K562 (cell line): Measurements from ENCODE around the gene MACF1. TPM values are rescaled to one million over a fixed set of nuclear protein-coding genes. Genes with fewer than 3 reads are reported as not detected.

Source experiments
- ATAC-seq: fragments of 200-7000 bp; cut with Tn5 transposase; 3 replicates; pipeline ENCODE4 v1.9.1; 2020; ENCODE audit warnings: moderate library complexity
- BruUV-seq: library from RNA; stranded (reverse); fragments of 400-500 nt; replicated peaks from 2 replicates; lab custom pipeline; 2021; lab: Mats Ljungman, UMichigan
- CTCF ChIA-PET: fragments of 300-600 bp; formaldehyde crosslinking; extraction: SDS; loops from one replicate; lab custom pipeline; 2021; ENCODE audit warnings: low intra/inter-chr PET ratio; lab: Yijun Ruan, JAX
- POLR2A ChIA-PET: fragments of 300-600, 350-650 bp; sonication (Branson Sonifier 250); formaldehyde crosslinking; extraction: SDS; loops from one replicate; lab custom pipeline; 2021; ENCODE audit warnings: antibody characterized with exemption, inconsistent platforms; lab: Yijun Ruan, JAX
- DNase-seq, 4 experiments: peaks; one replicate each; pipeline versions ENCODE4 v3.0.0 to v3.0.0-alpha.2; 2011 to 2018; ENCODE audit warnings: low spot score in 3 of 4, mixed read lengths in 3 of 4; ENCODE audit errors: extremely low read depth in 1 of 4
- FAIRE-seq: peaks from 2 replicates; lab custom pipeline; 2011; peaks lifted over from hg19 to GRCh38; lab: Jason Lieb, UNC
- H2AFZ ChIP-seq: 2 replicates; pipeline ENCODE4 v1.6.0; 2011; ENCODE audit warnings: low read depth, low read length, control low read depth, inconsistent platforms
- H3K27ac ChIP-seq: fragments of 200-600 bp; 3 replicates; pipeline ENCODE4 v1.8.0; 2011; ENCODE audit warnings: low read depth, mild to moderate bottlenecking, control low read depth, inconsistent platforms, low read length, moderate library complexity, mixed read lengths; ENCODE audit errors: extremely low read depth
- H3K27me3 ChIP-seq, 2 experiments: fragments of 300-600 bp in 1 of 2; 2 replicates in 1 of 2; 3 replicates in 1 of 2; pipeline versions ENCODE4 v1.6.0 to v1.8.0; 2011; ENCODE audit warnings: inconsistent platforms in 2 of 2, low read length in 2 of 2, mild to moderate bottlenecking in 1 of 2, mixed read lengths in 1 of 2, moderate library complexity in 1 of 2; ENCODE audit not compliant: control insufficient read depth in 2 of 2, insufficient read depth in 2 of 2
- H3K36me3 ChIP-seq: fragments of 300-600 bp; 3 replicates; pipeline ENCODE4 v1.8.0; 2011; ENCODE audit warnings: mild to moderate bottlenecking, low read length, inconsistent platforms; ENCODE audit not compliant: control insufficient read depth, insufficient read depth
- H3K4me1 ChIP-seq, 2 experiments: fragments of 200-600 bp in 1 of 2; replicated peaks in 1 of 2; 2 replicates in 1 of 2; 3 replicates in 1 of 2; pipeline versions ENCODE4 v1.5.1 to v1.8.0; 2011; ENCODE audit warnings: inconsistent platforms in 2 of 2, low read length in 2 of 2, mild to moderate bottlenecking in 1 of 2, mixed read lengths in 1 of 2, moderate library complexity in 1 of 2; ENCODE audit not compliant: control insufficient read depth in 2 of 2, insufficient read depth in 2 of 2
- H3K4me2 ChIP-seq: 2 replicates; pipeline ENCODE4 v1.6.1; 2011; ENCODE audit warnings: low read length, control low read depth, inconsistent platforms, mixed read lengths; ENCODE audit not compliant: insufficient read depth
- H3K4me3 ChIP-seq: fragments of 200-600 bp; sonication (generic), shearing (Covaris generic); 2 replicates; pipeline ENCODE4 v1.5.1; 2016; ENCODE audit warnings: control low read depth, inconsistent platforms
- H3K79me2 ChIP-seq: fragments of 200-600 bp; 3 replicates; pipeline ENCODE4 v1.8.0; 2011; ENCODE audit warnings: low read length, inconsistent platforms; ENCODE audit not compliant: control insufficient read depth, insufficient read depth
- H3K9ac ChIP-seq, 2 experiments: 2 replicates each; pipeline versions ENCODE4 v1.6.0 to v1.6.1; 2011; ENCODE audit warnings: low read depth in 2 of 2, low read length in 2 of 2, control low read depth in 1 of 2, inconsistent platforms in 1 of 2, mild to moderate bottlenecking in 1 of 2, mixed read lengths in 1 of 2; ENCODE audit not compliant: insufficient read depth in 1 of 2
- H3K9me1 ChIP-seq: one replicate; pipeline ENCODE4 v1.6.0; 2011; ENCODE audit warnings: inconsistent platforms, mild to moderate bottlenecking, low read length, moderate library complexity; ENCODE audit not compliant: control insufficient read depth, insufficient read depth
- H3K9me3 ChIP-seq: replicated peaks from 2 replicates; pipeline ENCODE4 v1.5.1; 2011; ENCODE audit warnings: low read depth, low read length, inconsistent platforms; ENCODE audit not compliant: control insufficient read depth, insufficient read depth
- H4K20me1 ChIP-seq: replicated peaks from 2 replicates; pipeline ENCODE4 v1.6.1; 2011; ENCODE audit warnings: low read length, inconsistent platforms, mixed read lengths; ENCODE audit not compliant: control insufficient read depth, insufficient read depth
- ARID2 ChIP-seq: fragments of 450-650 bp; IDR thresholded peaks from 2 replicates; pipeline ENCODE4 v1.6.1; 2017; ENCODE audit warnings: antibody characterized with exemption, mild to moderate bottlenecking
- C11orf30 ChIP-seq: fragments of 450-650 bp; IDR thresholded peaks from 2 replicates; pipeline ENCODE4 v1.6.1; 2016; ENCODE audit warnings: low read depth, mild to moderate bottlenecking
- HNRNPUL1 ChIP-seq: fragments of 200-400 bp; formaldehyde crosslinking; IDR thresholded peaks from 2 replicates; pipeline ENCODE4 v1.6.1; 2017; ENCODE audit warnings: low read length
- NR4A1 ChIP-seq, 2 experiments: fragments of 250-450 bp in 1 of 2; fragments of 450-650 bp in 1 of 2; sonication (Bioruptor Pico) in 1 of 2; IDR thresholded peaks; 2 replicates each; pipeline versions ENCODE4 v1.4.0 to v1.6.1; 2016 to 2020; ENCODE audit warnings: mild to moderate bottlenecking in 2 of 2, missing compliant biosample characterization in 1 of 2, missing genetic modification characterization in 1 of 2, moderate library complexity in 1 of 2
- PYGO2 ChIP-seq: fragments of 450-650 bp; IDR thresholded peaks from 2 replicates; pipeline ENCODE4 v1.6.1; 2016; ENCODE audit warnings: mild to moderate bottlenecking, missing genetic modification characterization, moderate library complexity, missing compliant biosample characterization
- RNF219 ChIP-seq: fragments of 250-450 bp; sonication (Bioruptor Pico); IDR thresholded peaks from 2 replicates; pipeline ENCODE4 v1.5.0; 2022; ENCODE audit warnings: mild to moderate bottlenecking
- UBTF ChIP-seq, 2 experiments: IDR thresholded peaks; 2 replicates each; pipeline ENCODE4 v1.6.1; 2012; ENCODE audit warnings: improper control_type of control experiment in 2 of 2, low read depth in 2 of 2, low read length in 2 of 2, borderline replicate concordance in 1 of 2
- ZNF316 ChIP-seq: fragments of 450-650 bp; IDR thresholded peaks from 2 replicates; pipeline ENCODE4 v1.6.1; 2016
- WGBS: fragments of 100-300 bp; shearing (Covaris generic); methylation state at CpG from one replicate; pipeline ENCODE4 v1.1.6; 2016; ENCODE audit warnings: low coverage, mixed read lengths; ENCODE audit not compliant: insufficient coverage; ENCODE audit errors: missing lambda C conversion rate; 5-methylcytosine and 5-hydroxymethylcytosine counted together
- in situ Hi-C: fragments of 300-500 bp; cut with MboI; formaldehyde crosslinking; loops from 4 replicates; pipeline ENCODE4 v1.15.0; 2018; ENCODE audit warnings: inconsistent platforms, mixed read lengths
- intact Hi-C: fragments of 100-400 bp; cut with micrococcal nuclease; formaldehyde crosslinking; loops from 2 replicates; pipeline ENCODE4 v1.14.2; 2022
- polyA plus RNA-seq, 8 experiments: library from polyadenylated mRNA; depleted of rRNA in 4 of 8; stranded (reverse) in 5 of 8; unstranded in 3 of 8; fragments of >200 nt; fragmentation: Nextera tagmentation in 2 of 8; fragmentation: Illumina TruSeq in 1 of 8; extraction: Ambion mirVana in 2 of 8; extraction: Trizol in 1 of 8; gene quantifications; 2 replicates each; pipeline versions ENCODE4 v1.2.1 to v1.2.3, GENCODE V29; 2011 to 2014; ENCODE audit warnings: inconsistent platforms in 1 of 8, missing spikeins in 1 of 8
- total RNA-seq, 7 experiments: library from RNA; depleted of rRNA in 6 of 7; stranded (reverse); fragments of >200 nt in 6 of 7; fragmentation: Illumina TruSeq in 2 of 7; extraction: Trizol in 2 of 7; gene quantifications; 2 replicates each; pipeline versions ENCODE4 v1.2.1 to v1.2.3, GENCODE V29; 2011 to 2021; ENCODE audit warnings: low replicate concordance in 1 of 7

Gene MACF1
- total and polyA plus RNA-seq, 9 of the 15 experiments (the other 6 are each of a cell fraction or from before 2014, with no cell fraction given) = 13.2 to 232 (median 112) TPM

- TF ChIP-seq UBTF (IDR thresholded peaks at IDR 0.05; ENCODE audit: borderline replicate concordance in 1 of 2, low read depth in 2 of 2, low read length in 2 of 2) = no peak
- TF ChIP-seq, all 486 proteins: peak for 0
Observed at GRCh38 chr1:39396671-39397070, 192.2 kb downstream of the MACF1 start (continued).

- Histone ChIP-seq H3K4me3 (no peak overlapping the region), H3K4me1 (peaks cover 20 to 58% of the 10 kb centered on the region in 2 experiments), H3K79me2 (peaks cover 54% of the 10 kb centered on the region), H2AFZ (no peak overlapping the region), H4K20me1 (no peaks in the 10 kb centered on the region), H3K27me3 (no peaks in the 10 kb centered on the region), H3K9me3 (no peaks in the 10 kb centered on the region), H3K27ac (no peak overlapping the region; the same call in 2 of the 3 replicates), H3K9ac (no peak overlapping the region), H3K4me2 (no peak overlapping the region), H3K9me1 (peaks cover 3% of the 10 kb centered on the region), H3K36me3 (peaks cover 8% of the 10 kb centered on the region; the same call in 2 of the 3 replicates)
- in situ Hi-C loops = no loop called here
- TF ChIP-seq ARID2 = no peak
- no peak for TF ChIP-seq PYGO2
- peak; percentile 56; the same call in 1 of the 2 replicates for TF ChIP-seq C11orf30
- TF ChIP-seq NR4A1 (CRISPR knock-in tag; IDR thresholded peaks at IDR 0.05) = no peak
- TF ChIP-seq NR4A1 (tag; IDR thresholded peaks at IDR 0.05) = no peak
- no peak for TF ChIP-seq RNF219 (CRISPR knock-in tag)
- TF ChIP-seq ZNF316 = peak; percentile 71
- no peak for TF ChIP-seq HNRNPUL1
- 87% methylated on average over 5 of the region's 5 CpGs for WGBS
- ChIA-PET CTCF (no interaction called here), POLR2A (interaction anchor here (1.8 to 6.2 kb wide), 2 partner anchors 10 to 13 kb away, joined by 7 to 42 read pairs; no protein-coding TSS in a partner anchor)
- BruUV-seq = no TSS peak
- ATAC-seq = no peak
- FAIRE-seq = no peak
- intact Hi-C loops = no loop called here
- no peak for DNase-seq
Observed at GRCh38 chr1:39397487-39397886, 193.0 kb downstream of the MACF1 start.
